Measurements from ENCODE around the gene KDM4F.

The KDM4F gene

DNA sequence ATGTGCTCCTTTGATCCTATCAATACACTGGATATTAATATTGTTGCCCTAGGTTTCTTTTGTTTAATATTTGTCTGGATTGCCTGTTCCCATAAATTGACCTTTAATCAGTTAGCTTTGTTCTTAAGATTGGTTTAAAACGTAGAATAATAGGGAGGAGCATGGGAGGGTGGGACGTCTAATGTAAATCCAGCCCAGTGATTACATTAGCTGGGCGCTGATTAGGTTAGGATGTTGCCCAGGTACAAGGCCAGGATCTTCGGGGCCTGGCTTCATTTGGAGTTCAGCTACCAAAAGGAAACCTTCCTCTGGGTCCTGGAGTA, 17.5 kb downstream of the KDM4F start, which contains the start of gene SRSF8:
TSS of gene SRSF8 (plus strand) at position 204 of the 323 bp plus-strand sequence. CDS start 308 bp downstream, outside the sequence.
- DNase-seq, result no peak

DNA sequence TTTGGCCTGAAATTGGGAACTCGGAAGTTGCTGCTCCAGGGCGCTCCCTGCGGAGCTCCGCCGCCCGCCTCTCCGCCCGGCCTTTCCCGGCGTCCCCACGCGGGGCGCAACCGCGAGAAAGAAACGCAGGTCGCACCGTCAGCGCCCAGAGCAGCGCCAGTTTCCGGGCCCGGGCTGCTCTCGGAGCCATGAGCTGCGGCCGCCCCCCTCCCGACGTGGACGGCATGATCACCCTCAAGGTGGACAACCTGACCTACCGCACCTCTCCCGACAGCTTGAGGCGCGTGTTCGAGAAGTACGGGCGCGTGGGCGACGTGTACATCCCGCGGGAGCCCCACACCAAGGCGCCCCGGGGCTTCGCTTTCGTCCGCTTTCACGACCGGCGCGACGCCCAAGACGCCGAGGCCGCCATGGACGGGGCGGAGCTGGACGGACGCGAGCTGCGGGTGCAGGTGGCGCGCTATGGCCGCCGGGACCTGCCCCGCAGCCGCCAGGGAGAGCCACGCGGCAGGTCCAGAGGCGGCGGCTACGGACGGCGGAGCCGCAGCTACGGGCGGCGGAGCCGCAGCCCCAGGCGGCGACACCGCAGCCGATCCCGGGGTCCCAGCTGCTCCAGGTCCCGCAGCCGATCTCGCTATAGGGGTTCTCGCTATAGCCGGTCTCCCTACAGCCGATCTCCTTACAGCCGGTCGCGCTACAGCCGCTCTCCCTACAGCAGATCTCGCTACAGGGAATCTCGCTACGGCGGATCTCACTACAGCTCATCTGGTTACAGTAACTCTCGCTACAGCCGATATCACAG, 18.0 kb downstream of the KDM4F start:
- DNase-seq, result peak; percentile 66

GRCh38 chr11:95067841-95068219, 18.6 kb downstream of the KDM4F start:
- DNase-seq, result no peak

- peak; percentile 79 for DNase-seq
These were observed 19.3 kb downstream of the KDM4F start for GRCh38 chr11:95068549-95068948.

- DNase-seq, result no peak
These were observed 21.2 kb downstream of the KDM4F start for GRCh38 chr11:95070471-95070870.

DNA sequence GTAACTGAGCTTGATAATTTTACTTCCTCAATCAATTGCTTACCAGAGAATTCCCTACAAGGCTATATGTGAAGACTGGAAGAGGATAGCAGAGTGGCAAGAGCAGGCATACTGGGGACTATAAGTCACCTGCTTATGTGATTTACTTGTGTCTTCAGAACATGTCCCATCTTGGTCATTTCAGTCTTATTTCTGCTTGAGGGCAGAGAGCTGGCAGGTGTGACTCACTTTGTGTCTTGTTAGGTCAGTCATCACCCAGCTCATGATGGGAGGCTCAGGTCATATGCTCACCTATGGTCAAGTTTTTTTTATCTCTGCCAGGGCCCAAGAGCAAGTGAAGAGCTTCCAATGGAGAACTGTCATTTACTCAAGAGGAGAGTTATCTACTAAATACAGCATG, 23.7 kb downstream of the KDM4F start:
- no peak for DNase-seq

- DNase-seq, result peak; percentile 18
These were observed 25.8 kb downstream of the KDM4F start for GRCh38 chr11:95074792-95075563.

- no peak for DNase-seq
These were observed 27.2 kb downstream of the KDM4F start for GRCh38 chr11:95076416-95076815.

DNA sequence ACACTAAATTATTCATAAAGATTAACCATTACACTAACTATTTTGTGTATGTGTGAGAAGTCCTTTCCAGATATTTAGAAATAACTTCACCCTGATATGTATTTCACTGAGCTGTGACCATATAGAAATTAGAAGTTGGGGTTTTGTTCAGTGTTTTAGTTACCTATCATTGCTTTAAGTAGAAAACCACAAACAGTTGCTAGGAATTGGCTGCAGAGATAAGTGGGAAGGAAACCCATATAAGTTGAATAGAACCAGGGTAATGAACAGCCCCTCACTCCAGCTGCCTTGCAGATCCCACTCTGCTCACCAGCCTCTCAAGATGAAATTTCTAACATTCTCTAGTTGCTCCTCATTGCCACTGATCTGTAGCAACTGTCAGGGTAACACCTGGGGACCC, 27.8 kb downstream of the KDM4F start:
- DNase-seq, result no peak

DNA sequence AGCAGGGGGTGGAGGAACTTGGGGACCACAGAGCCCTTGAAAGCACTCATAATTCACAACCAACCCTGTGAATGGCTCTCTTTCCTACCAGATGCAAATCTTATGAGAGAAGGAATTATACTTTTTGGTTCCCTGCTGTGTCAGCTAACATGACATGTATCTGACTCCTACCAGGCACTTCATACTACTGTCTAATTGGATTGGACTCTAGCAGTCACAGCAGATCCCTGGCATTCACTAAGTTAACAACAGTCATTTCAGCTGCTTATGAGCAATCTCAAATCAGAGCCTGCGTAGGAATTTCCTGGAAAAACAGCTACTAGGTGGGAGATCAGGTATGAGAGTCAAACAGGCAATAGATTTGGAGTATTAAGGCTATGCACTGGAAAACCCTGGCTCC, 29.3 kb downstream of the KDM4F start:
- DNase-seq, result no peak

DNA sequence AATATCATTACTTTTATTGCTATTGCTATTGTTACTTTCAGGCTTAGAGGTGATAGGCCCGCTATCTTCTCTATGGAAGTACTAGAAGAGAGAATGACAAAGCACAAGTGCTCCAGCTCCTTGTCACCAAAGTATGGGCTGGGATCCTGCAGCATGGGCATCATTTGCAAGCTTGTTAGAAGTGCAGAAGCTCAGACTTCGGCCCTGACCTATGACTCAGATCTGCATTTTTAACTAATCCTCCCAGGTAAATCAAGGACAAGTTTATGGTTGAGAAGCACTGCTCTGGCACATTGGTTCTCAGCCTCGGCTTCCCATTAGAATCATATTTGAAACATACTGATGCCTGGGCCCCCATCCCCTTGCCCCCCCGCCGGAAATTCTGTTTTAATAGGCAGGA, 31.8 kb downstream of the KDM4F start:
- no peak for DNase-seq

DNA sequence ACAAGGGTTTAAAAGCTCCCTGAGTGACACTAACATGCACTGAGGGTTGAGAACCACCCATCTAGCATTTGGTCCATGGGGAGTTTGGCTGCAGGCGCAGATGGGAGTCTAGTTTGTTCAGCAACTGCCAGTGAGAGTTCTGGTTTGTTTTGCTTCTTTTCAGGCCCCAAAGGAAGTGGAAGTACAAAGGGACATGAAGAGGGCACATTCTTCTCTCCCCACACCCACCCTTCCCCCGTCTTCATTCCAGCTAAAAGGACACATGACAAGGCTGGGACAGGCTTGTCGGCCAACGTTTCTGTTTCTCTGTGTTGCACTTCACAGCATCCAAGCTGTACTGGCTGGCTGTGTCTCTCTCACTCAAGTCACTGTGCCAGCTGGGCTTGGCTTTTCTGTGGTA, 32.2 kb downstream of the KDM4F start:
- DNase-seq, result no peak

- DNase-seq, result no peak
These were observed 33.4 kb downstream of the KDM4F start for GRCh38 chr11:95082576-95083001.

GRCh38 chr11:95084509-95084908, 35.3 kb downstream of the KDM4F start:
- no peak for DNase-seq

- no peak for DNase-seq
These were observed 36.0 kb downstream of the KDM4F start for GRCh38 chr11:95085117-95085816.

- no peak for DNase-seq
These were observed 36.9 kb downstream of the KDM4F start for GRCh38 chr11:95086151-95086550.

DNA sequence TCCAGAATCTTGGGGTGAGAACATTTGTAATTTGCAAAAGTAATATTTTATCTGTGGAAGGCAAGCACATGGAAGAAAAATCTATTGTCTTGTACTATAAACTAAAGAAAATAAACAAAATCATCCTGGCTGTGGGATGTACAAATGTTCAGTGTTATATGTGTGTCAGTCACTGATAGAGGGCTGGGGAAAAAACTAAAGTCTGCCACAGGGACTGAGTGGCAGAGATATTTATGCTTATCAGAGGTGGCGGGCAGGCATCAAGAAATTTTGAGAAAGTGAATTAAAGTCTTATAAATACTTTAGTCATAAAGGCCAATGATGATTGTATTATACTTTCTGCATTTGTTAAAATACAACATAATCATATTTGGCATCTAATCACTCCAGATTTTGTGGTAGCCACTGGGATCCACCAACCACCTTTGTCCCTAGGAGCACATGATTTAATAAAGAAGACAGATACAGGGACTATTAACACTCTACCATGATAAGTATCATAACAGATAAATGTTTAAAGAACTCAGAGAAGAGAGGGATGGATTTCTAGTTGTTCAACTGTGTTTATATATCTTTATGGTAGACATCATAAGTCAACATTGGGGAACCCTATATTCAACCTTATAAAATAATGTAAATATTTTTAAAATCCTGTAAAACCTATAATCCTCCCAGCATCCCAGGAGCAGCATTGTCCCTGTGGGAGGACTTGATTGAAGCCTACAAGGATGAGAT, 37.8 kb downstream of the KDM4F start:
- no peak for DNase-seq

DNA sequence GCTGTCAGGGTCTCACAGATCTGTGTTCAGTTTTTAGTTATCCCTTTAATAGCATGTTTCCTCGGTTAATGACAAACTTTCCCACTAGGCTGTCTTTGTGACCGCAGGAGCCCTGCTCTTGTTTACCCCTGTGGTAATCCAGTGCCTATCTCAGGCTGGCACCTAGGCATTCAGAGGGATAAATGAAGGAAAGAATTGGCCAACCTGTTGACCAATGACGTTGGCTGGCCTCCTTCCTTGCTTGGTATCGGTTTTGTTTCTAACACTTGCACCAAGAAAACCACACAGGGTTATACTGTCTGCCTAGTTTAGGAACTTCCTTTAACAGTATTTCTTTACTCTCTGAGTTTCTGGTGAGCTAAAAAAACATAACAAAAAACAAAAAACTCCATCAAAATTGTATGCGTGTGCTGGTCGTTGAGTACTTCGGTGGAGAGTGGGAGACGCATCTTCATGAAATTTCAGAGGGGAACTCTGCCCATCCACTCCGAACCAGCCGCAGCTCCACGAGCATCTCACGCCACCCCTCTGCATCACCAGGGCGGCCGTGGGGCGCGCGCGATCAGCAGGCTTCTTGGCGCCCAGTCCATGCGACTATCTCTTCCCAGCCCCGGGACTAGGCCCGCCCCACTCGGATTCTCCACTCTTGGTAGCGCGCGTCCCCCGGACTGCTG, 39.9 kb downstream of the KDM4F start:
- no peak for DNase-seq

DNA sequence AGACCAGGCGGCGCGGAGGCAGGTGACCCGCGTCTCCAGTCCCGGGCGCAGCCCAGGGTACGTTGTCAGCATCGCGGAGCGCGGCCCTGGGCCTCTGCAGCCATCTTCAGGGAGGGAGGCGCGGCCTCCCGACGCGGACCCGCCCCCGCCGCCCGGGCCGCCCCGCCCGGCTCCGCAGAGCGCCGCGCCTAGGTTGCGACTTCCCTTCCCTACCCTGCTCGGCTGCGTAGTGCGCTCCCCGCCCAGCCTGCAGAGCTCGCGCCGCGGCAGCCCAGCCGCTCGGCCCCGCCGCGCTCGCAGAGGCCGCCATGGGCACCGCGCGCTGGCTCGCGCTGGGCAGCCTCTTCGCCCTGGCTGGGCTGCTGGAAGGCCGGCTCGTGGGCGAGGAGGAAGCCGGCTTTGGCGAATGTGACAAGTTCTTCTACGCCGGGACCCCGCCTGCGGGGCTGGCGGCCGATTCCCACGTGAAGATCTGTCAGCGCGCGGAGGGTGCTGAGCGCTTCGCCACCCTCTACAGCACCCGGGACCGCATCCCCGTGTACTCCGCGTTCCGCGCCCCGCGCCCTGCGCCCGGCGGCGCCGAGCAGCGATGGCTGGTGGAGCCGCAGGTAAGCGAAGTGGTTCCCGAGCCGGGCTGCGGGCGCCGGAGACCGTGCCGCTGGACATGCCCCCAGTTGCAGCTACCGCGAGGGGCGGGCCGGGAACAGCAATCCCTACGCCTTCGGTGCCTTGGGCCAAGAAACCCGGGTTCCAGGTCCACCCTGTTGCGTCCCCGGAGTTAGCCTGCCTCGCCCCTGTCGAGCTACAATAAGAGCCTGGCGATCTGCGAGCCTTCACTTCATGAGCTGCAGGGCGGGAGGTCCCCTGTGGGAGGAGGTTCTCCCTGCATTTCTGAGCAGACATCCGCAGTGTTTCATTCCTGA, 40.7 kb downstream of the KDM4F start, which contains the start of gene ENDOD1:
TSS of gene ENDOD1 (plus strand) at position 227 of the 923 bp plus-strand sequence. CDS start at position 309, 82 bp downstream.
- peak; percentile 65 for DNase-seq

DNA sequence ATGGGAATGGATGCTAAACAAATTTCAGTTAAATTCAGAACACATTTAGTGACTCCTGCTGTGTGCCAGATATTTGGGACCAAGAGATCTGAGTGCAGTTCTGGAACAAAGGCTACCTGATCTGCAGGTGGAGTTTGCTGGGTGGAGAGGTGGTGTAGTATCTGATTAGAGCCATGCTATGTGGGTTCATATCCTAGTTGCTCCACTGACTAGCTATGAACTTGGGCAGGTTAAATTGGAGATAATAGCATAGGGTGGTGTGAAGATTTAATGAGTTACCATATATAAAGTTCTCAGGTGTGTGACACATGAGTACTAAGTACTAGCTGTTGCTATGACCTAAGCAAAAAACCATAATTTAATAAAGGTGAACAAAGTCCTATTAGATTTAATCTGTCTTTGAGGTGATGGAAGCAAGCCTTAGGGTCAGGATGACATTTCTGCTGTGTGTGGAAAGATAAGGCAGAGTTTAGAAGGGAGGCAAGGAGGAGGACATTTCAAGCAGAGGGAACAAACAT, 42.5 kb downstream of the KDM4F start:
- no peak for DNase-seq
